Prostate gland (tissue), 2 donors: ENCODE results near the gene GET3.

ENCODE experiments used
- CTCF ChIP-seq, 4 experiments: fragments of 200-600 bp in 2 of 4; fragments of 450-650 bp in 2 of 4; sonication (generic) in 2 of 4; IDR thresholded peaks; 1 replicate in 3 of 4; 2 replicates in 1 of 4; pipeline ENCODE4 v1.5.1; 2016 to 2019; ENCODE audit warnings: antibody characterized with exemption in 4 of 4, mild to moderate bottlenecking in 2 of 4, moderate library complexity in 2 of 4
- POLR2AphosphoS5 ChIP-seq: sonication (generic); formaldehyde crosslinking; IDR thresholded peaks from one replicate; pipeline ENCODE4 v1.6.1; 2017; ENCODE audit warnings: antibody characterized with exemption

DNA sequence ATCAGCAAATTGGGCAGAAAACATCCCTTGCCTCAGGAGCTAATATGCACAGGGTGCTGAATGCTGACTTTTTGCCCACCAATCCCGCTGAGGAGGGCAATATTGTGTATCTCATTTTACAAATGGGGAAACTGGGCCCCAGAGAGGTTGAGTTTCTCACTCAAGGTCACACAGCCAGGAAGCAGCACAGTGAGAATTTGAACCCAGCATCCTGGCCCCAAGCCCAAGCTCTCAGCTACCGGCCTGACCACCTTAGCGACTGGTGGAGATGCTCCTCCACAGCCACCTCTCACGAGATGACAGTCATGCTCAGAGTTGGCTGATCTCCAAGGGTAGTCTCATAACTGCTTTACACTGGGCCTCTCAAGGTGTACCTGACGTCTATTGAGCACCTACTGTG is 44.3 kb upstream of the GET3 start:
- TF ChIP-seq CTCF (IDR thresholded peaks at IDR 0.05) (no peak), POLR2AphosphoS5 (no peak)
